A204.1 (cell line): ENCODE measurements around the gene RACGAP1.
"Not testable (repeated sequence)": the region's sequence is repeated elsewhere in the genome, so short reads cannot be mapped to it uniquely, and the experiment has no call there.

Experiments used
- FAIRE-seq: peaks from 2 replicates; lab custom pipeline; 2012; peaks lifted over from hg19 to GRCh38; lab: Jason Lieb, UNC

Gene RACGAP1

DNA sequence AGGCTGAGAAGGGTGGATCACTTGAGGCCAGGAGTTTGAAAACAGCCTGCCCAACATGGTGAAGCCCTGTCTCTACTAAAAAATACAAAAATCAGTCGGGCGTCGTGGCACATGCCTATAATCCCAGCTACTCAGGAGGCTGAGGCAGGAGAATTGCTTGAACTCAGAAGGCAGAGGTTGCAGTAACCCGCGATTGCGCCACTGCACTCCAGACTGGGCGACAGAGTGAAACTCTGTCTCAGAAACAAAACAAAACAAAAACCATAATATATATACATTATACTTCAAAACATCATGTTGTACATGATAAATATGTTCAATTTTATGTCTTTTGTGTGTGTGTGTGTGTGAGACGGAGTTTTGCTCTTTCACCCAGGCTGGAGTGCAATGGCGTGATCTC is 5.2 kb upstream of the RACGAP1 start:
- not testable (repeated sequence) for FAIRE-seq

DNA sequence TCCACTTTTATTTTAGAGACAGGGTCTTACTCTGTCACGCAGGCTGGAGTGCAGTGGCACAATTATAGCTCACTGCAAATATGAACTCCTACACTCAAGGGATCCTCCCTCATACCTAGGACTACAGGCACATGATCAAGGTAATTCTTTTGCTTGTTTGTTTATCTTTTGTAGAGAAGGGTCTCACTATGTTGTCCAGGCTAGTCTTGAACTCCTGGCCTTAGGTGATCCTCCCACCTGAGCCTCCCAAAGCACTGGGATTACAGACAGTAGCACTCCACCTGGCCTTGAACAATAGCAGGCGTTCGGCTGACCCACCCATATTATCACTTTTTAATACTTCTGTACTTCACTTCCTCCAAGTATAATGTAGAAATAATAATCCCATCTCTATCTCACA is 1.4 kb upstream of the RACGAP1 start:
- FAIRE-seq = no peak

DNA sequence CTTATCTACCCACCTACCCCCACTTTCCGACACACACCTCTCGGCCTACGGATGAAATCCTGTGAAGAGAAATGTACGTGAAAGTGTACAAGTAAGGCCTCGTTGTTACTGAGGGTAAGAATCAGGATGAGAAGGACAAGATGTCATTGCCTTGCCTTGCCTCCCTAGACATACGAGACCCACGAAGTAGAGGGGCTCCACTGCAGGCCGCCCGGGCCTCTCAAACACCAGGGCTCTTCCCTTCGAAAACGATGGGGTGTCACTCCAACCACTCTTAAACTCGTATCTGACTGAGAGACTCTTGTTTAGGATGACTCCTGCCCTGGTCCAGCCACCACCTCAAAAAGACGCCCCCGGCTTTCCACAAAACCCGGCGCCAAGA is 498 bp downstream of the RACGAP1 start:
- no peak for FAIRE-seq

DNA sequence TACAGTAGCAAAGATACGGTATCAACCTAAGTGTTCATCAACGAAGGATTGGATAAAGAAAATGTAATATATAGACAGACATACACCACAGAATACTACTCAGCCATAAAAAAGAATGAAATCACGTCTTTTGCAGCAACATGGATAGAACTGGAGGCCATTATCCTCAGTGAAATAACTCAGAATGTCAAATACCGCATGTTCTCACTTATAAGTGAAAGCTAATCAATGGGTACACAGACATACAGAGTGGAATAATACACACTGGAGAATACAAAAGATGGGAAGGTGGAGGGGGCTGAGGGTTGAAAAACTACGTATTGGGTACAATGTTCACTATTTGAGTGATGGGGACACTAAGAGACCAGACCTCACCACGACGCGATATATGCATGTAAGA is 1.1 kb downstream of the RACGAP1 start:
- no peak for FAIRE-seq

DNA sequence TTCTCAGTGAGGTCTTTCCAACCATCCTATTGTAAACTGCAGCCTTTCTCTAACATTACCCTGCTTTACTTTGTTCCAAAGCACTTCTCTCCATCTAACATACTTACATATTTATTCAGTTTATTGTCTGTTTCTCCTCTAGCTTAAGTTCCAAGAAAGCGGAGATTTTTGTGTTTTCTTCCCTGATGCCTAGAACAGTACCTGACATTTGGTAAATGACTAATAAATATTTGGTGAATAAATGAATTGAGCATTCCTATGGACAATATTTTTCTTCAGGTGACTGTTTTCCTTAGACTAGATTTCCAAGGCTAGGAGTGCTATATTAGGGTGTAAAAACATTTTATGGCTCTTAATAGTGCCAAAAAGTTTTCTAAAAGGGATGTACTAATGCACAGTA is 2.4 kb downstream of the RACGAP1 start:
- no peak for FAIRE-seq

DNA sequence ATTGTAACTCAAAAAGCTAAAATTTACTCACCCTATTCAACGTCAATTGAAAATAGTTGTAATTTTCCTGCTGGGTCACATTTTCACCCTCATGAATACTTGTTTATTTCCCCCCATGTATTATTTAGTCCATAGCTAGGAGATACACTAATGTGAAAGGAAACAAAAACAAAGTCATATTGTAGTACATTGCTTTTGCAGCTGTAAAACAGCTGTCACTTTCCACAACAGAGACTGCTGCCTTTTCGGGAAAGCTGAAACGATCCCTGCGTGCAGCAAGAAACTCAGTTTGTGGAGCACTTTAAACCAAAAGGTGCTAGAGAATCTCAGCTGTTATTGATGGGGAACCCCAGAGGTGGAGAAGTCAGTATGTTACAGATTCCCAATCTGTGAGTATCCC is 4.3 kb downstream of the RACGAP1 start:
- no peak for FAIRE-seq

DNA sequence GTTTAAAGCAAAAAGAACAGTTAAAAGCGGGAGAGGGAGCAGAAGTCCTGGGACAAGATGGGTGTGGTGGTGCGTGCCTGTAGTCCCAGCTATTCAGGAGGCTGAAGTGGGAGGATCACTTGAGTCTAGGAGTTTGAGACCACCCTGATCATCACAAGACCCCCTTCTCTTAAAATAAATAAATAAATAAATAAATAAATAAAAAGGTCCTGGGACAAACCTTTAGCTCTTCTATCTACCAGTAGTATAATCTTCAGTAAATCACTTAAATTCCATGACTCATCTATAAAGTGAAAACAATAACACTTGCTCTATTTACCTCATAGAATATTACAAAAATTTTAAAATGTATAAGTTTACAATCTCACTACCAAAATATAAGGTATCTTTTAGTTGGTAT is 5.8 kb downstream of the RACGAP1 start:
- no peak for FAIRE-seq

DNA sequence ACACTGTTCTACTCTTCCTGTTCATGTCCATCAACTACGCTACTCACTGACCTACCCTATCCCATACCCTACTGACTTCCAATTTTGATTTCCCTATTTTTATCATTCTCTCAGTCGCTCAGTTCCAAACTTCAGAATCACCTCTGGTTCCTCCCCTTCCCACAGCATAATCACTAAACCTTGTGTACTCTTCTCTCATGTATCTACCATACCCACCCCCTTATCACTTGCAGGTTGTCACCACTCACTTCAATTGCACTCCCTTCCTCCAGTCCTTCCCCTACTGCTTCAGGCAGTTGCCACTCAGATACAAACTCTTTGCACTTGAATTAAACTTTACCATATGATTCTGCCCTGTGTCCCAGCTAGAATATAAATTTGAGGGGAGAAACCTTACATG is 6.3 kb downstream of the RACGAP1 start:
- FAIRE-seq = no peak

DNA sequence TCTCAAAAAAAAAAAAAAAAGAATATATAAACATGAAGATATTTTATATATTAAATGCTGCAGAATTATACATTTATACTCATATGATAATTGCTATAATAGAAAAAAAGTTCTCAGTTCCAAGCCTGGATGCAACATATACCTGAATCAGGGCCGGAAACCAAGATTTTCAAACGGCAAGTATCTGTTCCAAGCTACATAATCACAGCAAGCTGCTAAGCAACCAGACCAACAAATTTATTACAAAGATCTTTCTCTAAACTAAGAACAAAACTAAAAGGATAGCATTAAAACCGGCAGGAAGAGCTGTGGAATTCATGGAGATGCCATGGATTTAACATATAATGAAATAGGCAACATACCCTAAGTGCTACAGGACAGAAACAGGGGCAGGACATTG is 7.1 kb downstream of the RACGAP1 start:
- no peak for FAIRE-seq

DNA sequence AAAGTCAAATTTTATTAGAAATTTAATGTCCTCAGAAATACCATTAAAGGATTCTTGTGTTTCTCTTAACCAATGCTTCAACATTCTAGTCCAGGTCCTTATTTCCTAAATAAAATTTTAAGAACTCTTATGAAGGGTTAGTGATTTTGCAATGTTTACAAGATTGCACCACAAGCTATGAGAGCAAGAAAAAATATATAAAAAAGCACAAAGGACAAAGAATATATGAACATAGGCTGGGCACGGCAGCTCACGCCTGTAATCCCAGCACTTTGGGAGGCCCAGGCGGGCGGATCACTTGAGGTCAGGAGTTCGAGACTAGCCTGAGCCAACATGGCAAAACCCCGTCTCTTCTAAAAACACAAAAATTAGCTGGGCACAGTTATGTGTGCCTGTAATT is 7.7 kb downstream of the RACGAP1 start:
- FAIRE-seq = no peak

DNA sequence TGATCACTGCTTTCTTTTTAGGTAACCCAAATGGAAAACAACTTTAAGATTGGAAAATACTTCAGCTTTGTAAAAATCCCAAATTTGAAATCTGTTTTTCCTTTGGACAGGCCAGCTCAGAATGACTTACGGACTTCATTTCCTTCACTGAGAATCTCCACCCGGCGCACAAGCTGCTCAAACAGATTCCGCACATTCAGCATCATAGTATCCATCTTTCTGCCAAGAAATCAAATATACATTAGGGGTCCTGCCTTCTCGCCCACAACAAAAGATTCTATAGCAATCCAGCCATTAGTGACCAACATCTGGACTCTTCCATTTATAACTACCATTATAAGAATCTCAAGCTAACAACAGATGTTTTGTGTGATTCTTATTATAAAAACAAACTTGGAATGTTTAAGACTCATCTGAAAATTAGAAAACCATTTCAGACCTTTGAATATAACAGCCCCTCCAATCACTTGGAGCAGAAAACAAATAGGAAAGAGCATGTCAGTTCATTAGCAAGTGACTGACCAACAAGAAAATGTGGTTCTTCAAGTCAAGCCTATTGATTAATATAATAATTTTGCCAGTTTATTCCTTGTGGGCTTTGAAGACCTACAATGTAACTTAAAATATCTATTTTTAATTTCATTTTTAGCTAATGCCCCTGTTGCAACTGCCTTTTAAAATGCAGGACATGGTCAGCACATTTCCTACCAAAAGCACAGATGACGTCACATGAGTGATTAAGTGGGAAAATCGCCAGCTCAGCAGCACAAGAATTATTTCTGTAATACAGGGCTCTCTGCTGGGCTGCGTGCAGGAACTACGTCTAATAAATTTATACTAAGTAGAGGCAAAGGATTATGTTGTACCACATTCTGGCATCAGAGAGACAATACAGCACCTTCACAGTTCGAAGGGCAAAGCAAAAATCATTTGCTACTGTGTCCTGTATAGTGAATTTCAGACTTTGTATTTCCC is 8.5 kb downstream of the RACGAP1 start:
- no peak for FAIRE-seq

DNA sequence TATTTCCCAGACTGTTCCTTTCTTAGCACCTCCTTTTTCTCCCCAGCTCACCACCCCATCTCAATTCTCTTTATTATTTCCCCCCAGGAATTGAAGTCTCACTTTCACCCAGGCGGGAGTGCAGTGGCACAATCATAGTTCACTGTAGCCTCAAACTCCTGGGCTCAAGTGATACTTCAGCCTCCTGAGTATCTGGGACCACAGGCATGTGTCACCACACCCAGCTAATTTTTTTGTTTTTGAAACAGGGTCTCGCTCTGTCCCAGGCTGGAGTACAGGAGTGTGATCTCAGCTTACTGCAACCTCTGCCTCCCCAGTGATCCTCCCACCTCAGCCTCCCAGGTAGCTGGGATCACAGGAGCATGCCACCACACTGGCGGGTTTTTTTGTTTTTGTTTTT is 11.0 kb downstream of the RACGAP1 start:
- FAIRE-seq = no peak

DNA sequence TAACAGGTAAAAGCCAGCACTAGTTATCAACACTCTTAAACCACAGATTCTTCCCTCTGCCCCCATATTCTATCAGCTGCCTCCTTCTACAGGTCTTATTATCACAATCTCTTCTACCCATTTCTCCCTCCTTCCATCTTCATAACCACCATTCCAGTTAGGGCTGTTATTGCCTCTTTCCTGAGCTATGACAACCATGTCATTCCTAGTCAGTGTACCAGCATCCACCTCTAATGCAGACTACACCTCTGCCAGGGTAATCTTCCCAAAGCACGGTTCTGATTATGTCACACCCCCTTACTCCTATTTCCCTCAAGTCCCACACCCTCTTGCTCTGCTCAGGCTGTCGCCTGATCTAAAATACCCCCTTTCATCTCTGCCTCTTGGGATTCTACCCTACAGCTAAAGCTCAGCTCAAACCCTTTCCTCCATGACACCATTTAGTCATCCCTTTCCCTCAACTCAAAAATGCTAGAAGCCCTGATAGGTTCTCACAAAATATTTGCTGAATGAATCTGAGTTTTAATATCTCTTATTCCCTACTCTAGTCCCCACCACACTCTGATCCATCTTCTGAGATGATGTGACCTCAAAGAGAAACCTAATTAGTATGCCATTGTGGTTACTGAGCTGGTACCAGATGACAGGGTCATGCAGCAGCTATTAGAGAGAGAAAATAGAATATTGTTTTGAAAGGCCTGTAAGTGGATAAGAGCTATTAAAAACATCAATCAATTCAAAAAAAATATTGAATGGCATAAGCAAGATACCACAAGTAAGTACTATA is 11.7 kb downstream of the RACGAP1 start:
- FAIRE-seq = no peak

DNA sequence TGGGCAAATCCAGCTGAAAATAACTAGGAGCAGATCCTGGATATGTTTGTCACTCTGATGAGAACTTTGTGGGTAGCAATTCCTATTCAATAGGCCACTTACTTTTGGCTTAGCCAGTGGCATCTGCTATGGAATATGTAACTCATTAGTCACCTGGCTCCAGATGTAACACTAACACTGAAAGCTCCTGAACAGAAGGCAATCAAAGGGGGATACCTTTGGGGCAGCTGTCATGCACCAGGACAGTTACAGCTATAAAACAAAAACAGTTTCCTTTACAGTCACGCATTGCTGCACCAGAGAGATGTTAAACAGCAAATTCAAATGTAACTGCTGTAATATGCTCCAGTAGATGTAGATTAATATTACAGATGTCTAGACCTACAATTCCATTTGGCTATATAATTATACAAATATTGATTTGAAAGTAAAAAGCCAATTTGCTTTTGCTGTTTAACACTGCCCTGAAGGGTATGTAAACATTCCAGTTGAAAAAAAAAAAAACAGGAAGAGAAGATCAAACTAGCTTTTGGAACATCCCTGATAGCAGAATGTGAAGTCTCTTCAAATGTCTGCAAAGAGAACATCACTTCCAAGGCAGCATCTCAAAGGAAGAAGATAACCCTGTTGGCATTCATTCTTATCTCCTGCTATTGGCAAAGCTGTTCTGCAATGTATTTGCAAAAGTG is 18.4 kb downstream of the RACGAP1 start:
- FAIRE-seq = no peak

DNA sequence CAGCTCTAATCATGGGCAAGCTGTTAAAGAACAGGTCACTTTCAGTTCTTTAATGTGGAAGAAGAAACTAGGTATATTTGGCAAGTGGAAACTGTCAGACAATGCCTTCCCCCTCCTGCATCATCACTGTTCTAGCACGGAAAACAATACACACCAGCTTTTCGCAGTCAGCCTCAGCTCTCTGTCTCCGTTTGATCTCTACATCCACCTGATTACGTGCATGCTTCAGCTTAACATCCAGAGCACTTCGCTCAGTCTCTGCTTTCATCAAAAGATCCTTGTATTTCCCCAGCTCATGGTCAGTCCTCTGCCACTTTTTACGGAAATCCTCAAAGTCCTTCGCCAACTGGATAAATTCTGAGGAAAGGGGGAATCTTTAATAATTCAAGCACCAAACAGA is 19.0 kb downstream of the RACGAP1 start:
- no peak for FAIRE-seq

DNA sequence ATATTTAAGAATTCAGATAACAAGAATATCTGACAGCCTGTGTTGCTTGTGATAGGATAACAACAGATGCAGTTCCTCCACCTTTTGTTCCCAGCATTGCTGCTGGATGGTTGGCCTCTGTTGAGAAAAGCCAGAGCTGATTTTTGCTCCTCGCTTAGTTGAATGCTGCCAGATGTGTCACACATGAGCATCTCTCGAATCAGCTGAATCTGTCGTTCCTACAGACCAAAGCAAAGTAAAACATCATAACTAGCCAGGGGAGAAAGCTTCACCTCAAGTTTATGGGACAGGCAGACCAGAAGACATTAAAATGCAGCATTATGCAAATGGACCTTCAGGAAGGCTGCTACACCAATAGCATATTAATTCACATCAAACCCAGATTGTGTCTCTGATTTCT is 20.1 kb downstream of the RACGAP1 start:
- FAIRE-seq = no peak

DNA sequence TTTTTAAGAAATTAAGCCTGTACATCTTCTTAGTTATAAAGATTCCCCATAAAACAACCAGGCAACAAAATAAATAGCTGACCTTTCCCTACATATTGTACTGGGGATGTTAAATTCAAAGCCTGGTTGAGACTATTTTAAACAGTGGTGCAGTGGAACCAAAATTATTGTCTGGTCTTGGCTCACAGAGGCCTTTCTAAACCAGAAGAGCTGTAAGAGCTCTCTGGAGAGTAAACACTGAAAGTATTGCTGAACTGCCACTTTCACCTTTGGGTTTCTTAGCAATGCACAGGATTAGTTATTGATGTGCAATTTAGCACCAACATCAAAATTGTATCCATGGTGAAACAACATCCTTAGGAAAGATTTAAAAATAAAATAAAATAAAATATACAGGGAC is 20.6 kb downstream of the RACGAP1 start:
- FAIRE-seq = no peak

DNA sequence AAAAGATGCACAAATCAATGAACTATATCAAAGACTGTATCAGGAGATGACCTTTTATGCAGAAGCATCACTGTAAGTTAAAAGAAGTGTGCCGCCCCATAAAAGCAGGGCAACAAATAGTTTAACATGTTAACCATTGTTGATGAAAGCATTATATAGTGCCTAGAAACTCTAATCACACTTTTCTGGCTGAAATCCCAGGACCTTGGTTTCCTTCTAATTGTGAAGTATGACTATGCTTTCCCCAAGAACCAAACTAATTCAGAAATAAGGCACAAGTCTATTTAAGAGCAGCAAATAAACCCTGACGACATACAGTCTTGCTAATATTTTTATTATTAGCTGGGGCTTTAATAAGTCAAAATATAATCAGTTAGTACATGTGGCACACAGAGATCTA is 21.7 kb downstream of the RACGAP1 start:
- FAIRE-seq = no peak

DNA sequence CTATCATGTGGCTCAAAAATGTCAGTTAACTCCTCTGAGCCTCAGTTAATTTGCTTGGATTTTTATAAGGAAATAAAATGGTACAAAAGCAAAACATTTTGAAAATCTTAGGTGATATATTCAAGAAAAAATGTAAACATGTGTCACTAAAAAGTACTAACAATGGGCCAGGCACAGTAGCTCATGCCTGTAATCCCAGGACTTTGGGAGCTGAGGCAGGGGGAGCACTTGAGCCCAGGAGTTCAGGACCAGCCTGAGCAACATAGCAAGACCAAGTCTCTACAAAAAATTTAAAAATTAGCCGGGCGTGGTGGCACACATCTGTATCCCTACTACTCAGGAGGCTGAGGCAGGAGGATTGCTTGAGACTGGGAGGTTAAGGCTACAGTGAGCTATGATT is 26.8 kb downstream of the RACGAP1 start:
- no peak for FAIRE-seq

DNA sequence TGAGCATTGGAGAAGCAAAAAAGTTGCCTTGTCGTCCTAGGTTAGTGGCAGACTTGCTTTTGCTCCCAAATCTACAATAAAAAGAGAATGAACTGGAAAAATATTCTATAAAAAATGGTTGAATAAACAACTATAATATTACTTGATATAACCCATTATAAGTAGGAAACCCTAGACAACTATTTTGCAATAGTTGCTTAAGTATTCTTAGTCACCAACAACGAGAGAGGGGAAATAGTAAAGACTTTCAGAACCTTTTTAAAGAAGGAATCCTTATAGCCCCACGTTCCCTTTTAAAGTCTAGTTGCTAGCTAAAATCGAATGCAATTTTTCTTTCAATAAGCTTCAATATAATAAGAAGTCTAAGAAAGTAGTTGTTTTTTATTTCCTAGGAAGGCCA is 35.0 kb downstream of the RACGAP1 start:
- no peak for FAIRE-seq

DNA sequence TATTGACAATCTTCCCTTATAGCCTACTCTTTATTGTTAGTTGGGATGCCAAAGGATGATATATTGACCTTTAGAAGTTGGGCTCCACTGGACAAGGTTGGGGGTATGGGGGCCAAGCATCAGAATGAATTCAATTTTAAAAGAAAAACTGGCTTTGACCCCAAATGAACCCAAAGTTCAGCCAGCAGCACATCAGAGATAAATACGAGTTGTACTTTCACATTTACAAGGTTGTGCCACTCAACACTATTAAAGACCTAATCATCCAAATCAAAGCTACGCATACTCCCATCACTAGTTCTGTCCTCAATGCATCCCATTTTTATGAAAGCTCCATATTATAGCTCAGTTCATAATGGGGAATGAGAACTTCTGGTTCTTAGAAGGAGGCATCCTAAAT is 35.9 kb downstream of the RACGAP1 start:
- not testable (repeated sequence) for FAIRE-seq

DNA sequence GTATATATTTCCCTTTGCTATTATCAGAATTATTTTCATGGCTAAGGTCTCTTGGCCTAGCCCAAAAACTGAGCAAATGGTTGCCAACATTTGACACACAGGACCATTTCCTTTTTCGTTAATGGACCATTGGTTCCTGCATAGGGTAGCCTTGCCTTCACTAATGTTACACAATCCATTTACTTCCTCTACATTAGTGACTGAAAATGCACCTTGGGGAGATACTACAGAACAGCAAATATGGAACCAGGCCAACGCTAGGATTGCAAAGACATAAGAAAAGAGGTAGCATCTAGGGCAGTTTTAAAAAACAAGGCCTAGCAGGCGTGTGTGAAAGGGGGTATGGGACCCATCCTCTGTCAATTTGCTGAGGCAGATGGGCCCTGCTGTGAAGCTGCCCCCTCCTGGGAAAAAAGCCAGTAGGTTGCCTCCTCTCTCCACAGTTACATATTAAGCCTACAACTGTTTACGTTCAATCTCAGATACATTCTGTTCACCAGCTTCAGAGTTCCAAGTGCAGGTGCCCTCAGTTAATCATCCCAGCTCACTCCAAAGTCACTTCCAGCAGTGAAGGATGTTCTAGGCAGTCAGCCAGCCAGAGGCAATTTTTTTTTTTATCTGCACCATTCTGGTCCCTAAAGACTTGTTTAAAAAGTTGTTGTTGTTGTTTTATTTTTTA is 37.5 kb downstream of the RACGAP1 start:
- no peak for FAIRE-seq
